ENCODE data around the gene FAM222A.

The FAM222A gene

GRCh38 chr12:109743076-109743910 is 29.7 kb downstream of the FAM222A start:
- in situ Hi-C loops (cut with MboI; ENCODE audit: low pct_unique_long_range_greater_than_20kb, low sequenced_read_pairs, unreplicated experiment): no loop called here
- no peak for TF ChIP-seq CTCF (IDR thresholded peaks at IDR 0.05; ENCODE audit: extremely low read depth, insufficient read depth, missing control alignments)
- DNase-seq (ENCODE audit: low spot score): no peak

GRCh38 chr12:109744026-109744425 is 30.4 kb downstream of the FAM222A start:
- no peak for TF ChIP-seq CTCF (IDR thresholded peaks at IDR 0.05; ENCODE audit: extremely low read depth, insufficient read depth, missing control alignments)
- DNase-seq (ENCODE audit: low spot score): no peak
- in situ Hi-C loops (cut with MboI; ENCODE audit: low pct_unique_long_range_greater_than_20kb, low sequenced_read_pairs, unreplicated experiment): no loop called here

- DNase-seq (ENCODE audit: low spot score): no peak
- in situ Hi-C loops (cut with MboI; ENCODE audit: low pct_unique_long_range_greater_than_20kb, low sequenced_read_pairs, unreplicated experiment): no loop called here
- no peak for TF ChIP-seq CTCF (IDR thresholded peaks at IDR 0.05; ENCODE audit: extremely low read depth, insufficient read depth, missing control alignments)
Measured at GRCh38 chr12:109744986-109745942, 31.6 kb downstream of the FAM222A start.

GRCh38 chr12:109752117-109753053 is 38.8 kb downstream of the FAM222A start:
- no peak for DNase-seq (ENCODE audit: low spot score)
- in situ Hi-C loops (cut with MboI; ENCODE audit: low pct_unique_long_range_greater_than_20kb, low sequenced_read_pairs, unreplicated experiment): no loop called here
- TF ChIP-seq CTCF (IDR thresholded peaks at IDR 0.05; ENCODE audit: extremely low read depth, insufficient read depth, missing control alignments): no peak

GRCh38 chr12:109753054-109753401 is 39.4 kb downstream of the FAM222A start:
- no peak for TF ChIP-seq CTCF (IDR thresholded peaks at IDR 0.05; ENCODE audit: extremely low read depth, insufficient read depth, missing control alignments)
- no peak for DNase-seq (ENCODE audit: low spot score)
- in situ Hi-C loops (cut with MboI; ENCODE audit: low pct_unique_long_range_greater_than_20kb, low sequenced_read_pairs, unreplicated experiment): no loop called here

- no peak for TF ChIP-seq CTCF (IDR thresholded peaks at IDR 0.05; ENCODE audit: extremely low read depth, insufficient read depth, missing control alignments)
- DNase-seq (ENCODE audit: low spot score): no peak
- in situ Hi-C loops (cut with MboI; ENCODE audit: low pct_unique_long_range_greater_than_20kb, low sequenced_read_pairs, unreplicated experiment): no loop called here
Measured at GRCh38 chr12:109753959-109754358, 40.3 kb downstream of the FAM222A start.

Measured in GM13977 (cell line).